Peyer's patch (tissue), 4 donors: Measurements from ENCODE around the gene GNAQ.

Experiments
- CTCF ChIP-seq, 6 experiments: fragments of 450-650 bp in 4 of 6; fragments of 200-600 bp in 2 of 6; sonication (generic) in 1 of 6; IDR thresholded peaks; one replicate each; pipeline ENCODE4 v1.5.1; 2017 to 2019; ENCODE audit warnings: antibody characterized with exemption in 6 of 6, mild to moderate bottlenecking in 3 of 6, moderate library complexity in 1 of 6
- POLR2A ChIP-seq, 2 donors: fragments of 450-650 bp; IDR thresholded peaks; one replicate each; pipeline ENCODE4 v1.5.1; 2017; ENCODE audit warnings: antibody characterized with exemption in 2 of 2, mild to moderate bottlenecking in 2 of 2, moderate library complexity in 2 of 2

DNA sequence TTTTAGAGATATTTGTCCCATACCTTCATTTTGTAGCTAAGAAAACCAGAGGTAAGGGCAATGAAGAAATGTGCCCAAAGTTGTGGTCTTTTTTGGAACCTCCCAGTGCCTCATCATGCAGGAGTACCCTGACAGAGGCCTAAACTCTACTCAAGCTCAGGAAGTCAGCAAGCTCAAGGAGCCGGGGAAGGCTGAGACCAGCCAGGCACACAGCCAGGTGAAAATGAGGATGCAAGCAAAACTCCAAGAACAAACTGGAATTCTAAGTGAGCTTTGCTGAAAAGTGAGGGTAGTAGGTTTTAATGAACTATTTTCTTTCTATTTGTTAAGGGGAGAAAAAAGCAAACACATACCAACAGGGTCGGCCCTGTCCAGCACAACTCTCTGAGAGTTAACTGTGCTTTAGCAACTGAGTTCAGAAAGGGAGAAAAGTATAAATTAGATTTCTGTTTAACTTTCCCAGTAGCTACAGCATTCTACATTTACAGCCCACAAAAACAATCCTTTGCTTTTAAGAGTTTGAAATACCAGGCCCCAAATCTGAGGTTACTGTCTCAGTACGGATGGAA, 146.4 kb downstream of the GNAQ start:
- TF ChIP-seq CTCF (IDR thresholded peaks at IDR 0.05) (no peak), POLR2A (IDR thresholded peaks at IDR 0.05) (no peak)
